ENCODE data around the gene ZNF534. TPM values are rescaled to one million over a fixed set of nuclear protein-coding genes. Genes with fewer than 3 reads are reported as not detected.

The ZNF534 gene
- total RNA-seq, 2 experiments from 2014 or later = not detected

Other genes starting within 250 kb of the ZNF534 start
- 100 to 1,000 TPM; 236 to 237 TPM for gene PPP2R1A, start 239.1 kb upstream of the ZNF534 start, total RNA-seq
- gene ZNF766, start 159.6 kb upstream of the ZNF534 start, total RNA-seq = 10 to 100 TPM; 30.7 to 32.9 TPM
- gene ZNF480, start 132.0 kb upstream of the ZNF534 start, total RNA-seq = 1 to 10 TPM; 2.6 to 3.2 TPM
- 1 to 10 TPM; 1.4 to 3.2 TPM for gene ZNF610, start 92.9 kb upstream of the ZNF534 start, total RNA-seq
- 10 to 100 TPM; 18.1 to 20.4 TPM for gene ZNF880, start 59.2 kb upstream of the ZNF534 start, total RNA-seq
- gene ZNF528, start 31.3 kb upstream of the ZNF534 start, total RNA-seq = 1 to 10 TPM; 6.8 to 8.3 TPM
- gene ZNF578, start 24.4 kb downstream of the ZNF534 start, total RNA-seq = under 1 TPM; 0.72 to 0.86 TPM
- gene ZNF808, start 98.5 kb downstream of the ZNF534 start, total RNA-seq = 10 to 100 TPM; 32.4 to 32.5 TPM
- 10 to 100 TPM; 21.1 to 23.0 TPM for gene ZNF701, start 141.1 kb downstream of the ZNF534 start, total RNA-seq
- gene ZNF83, start 209.2 kb downstream of the ZNF534 start, total RNA-seq = 10 to 100 TPM; 27.4 to 31.1 TPM

Data from activated CD8-positive, alpha-beta T cell treated with anti-CD3 and anti-CD28 coated beads for 36 hours (primary cell).